OCI-LY1 (cell line): ENCODE data around the gene COPB1.

Experiments used
- EZH2 ChIP-seq: fragments of 200-600 bp; sonication (generic), shearing (Covaris generic); IDR thresholded peaks from 2 replicates; pipeline ENCODE4 v1.8.0; 2017; ENCODE audit warnings: borderline replicate concordance, mixed run types, mild to moderate bottlenecking, antibody characterized with exemption, low read length, moderate library complexity, mixed read lengths
- TF ChIP-seq, protein P1 (sequence below): fragments of 200-600 bp; sonication (generic), shearing (Covaris generic); IDR thresholded peaks from 2 replicates; pipeline ENCODE4 v1.5.1; 2017; ENCODE audit warnings: mild to moderate bottlenecking, antibody characterized with exemption, low read length, moderate library complexity, mixed read lengths

DNA sequence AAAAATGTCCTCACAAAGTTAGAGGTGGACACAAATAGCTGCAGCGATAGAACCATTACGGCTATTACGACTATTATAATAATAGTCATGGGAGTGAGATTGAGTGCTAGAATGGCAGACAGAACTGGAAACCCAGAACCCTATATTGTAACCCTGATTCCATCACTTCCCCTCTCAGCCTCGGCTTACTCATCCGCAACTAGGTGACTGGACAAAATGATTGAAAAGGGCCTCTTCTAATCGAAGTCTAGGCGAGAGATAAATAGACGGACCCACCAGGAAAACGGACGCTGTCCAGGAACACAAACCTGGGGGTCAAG is 19.9 kb upstream of the COPB1 start:
- TF ChIP-seq, protein P1, sequence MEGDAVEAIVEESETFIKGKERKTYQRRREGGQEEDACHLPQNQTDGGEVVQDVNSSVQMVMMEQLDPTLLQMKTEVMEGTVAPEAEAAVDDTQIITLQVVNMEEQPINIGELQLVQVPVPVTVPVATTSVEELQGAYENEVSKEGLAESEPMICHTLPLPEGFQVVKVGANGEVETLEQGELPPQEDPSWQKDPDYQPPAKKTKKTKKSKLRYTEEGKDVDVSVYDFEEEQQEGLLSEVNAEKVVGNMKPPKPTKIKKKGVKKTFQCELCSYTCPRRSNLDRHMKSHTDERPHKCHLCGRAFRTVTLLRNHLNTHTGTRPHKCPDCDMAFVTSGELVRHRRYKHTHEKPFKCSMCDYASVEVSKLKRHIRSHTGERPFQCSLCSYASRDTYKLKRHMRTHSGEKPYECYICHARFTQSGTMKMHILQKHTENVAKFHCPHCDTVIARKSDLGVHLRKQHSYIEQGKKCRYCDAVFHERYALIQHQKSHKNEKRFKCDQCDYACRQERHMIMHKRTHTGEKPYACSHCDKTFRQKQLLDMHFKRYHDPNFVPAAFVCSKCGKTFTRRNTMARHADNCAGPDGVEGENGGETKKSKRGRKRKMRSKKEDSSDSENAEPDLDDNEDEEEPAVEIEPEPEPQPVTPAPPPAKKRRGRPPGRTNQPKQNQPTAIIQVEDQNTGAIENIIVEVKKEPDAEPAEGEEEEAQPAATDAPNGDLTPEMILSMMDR: no peak
- TF ChIP-seq EZH2: no peak
